Measurements from ENCODE around the gene FECH. TPM values are rescaled to one million over a fixed set of nuclear protein-coding genes. Genes with fewer than 3 reads are reported as not detected.

FECH gene
- total RNA-seq, 2 donors from 2014 or later: 15.0 to 26.2 TPM

DNA sequence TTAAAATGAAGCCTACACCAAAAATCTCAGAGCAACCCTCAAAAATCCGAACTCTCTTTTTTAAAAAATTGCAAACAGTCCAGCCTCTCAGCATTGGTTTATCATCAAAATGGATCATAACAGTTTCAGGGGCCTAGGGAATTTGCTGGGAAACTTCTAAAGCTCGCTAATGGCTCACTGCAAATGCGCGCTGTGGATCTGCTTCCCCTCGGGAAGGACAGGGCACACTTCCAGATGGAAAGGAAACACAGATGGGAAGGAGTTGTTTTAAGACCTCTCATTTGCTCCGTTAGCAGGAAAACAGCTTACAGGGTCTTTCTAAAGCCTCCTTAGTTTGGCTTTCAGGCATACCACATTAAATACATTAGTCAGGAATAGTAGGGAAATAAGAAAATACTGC lies 27.2 kb downstream of the FECH start:
- Mint-ChIP-seq H3K27ac (no peak overlapping the region), H3K9me3 (no peaks in the 10 kb centered on the region), H3K4me1 (no peaks in the 10 kb centered on the region), H3K4me3 (no peak overlapping the region), H3K36me3 (ENCODE audit: low read depth) (peaks cover 57% of the 10 kb centered on the region), H3K27me3 (no peaks in the 10 kb centered on the region)
- ATAC-seq (replicated peaks): no peak

DNA sequence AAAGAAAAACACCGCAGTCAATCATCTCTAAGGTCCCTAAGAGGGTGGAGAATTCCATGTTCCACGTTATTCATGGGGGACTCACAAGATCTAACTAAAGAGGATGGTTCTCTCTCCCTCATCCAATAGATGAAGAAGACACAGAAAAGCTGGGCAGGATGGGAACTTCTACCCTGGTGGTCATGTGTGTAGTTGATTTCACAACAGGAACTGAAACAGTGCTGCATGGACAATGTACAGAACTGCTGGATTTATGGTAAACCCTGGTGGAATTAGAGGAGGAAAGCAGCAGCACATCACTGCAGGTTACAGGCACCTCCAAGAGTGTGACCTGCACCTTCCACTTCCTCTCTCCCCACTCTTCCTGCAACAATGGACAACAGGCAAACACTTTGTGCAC lies 31.4 kb downstream of the FECH start:
- Mint-ChIP-seq H3K4me3 (no peak overlapping the region), H3K4me1 (no peaks in the 10 kb centered on the region), H3K27ac (no peak overlapping the region), H3K9me3 (no peaks in the 10 kb centered on the region), H3K36me3 (ENCODE audit: low read depth) (peaks cover 74% of the 10 kb centered on the region), H3K27me3 (no peaks in the 10 kb centered on the region)
- ATAC-seq (replicated peaks): no peak

DNA sequence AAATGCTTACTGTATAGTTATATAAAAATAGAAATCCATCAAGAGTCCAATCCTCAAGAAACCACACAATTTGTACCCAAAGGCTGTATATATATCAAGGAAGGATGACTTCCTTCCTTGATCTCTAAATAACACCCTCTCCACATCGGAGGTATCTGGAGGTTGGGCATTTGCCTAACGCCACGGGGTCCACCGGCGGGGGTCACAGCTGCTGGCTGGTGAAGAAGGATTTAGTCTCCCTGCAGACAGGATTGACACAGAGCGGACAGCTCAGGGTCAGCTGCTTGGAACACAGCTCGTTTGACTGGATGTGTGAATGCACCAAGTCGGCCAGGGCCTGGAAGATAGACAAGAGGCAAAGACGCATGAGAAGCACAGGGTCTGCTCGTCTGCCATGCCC lies 36.0 kb downstream of the FECH start:
- no peaks in the 10 kb centered on the region for H3K9me3 Mint-ChIP-seq
- ATAC-seq (replicated peaks): no peak
- no peak overlapping the region for H3K27ac Mint-ChIP-seq
- H3K36me3 Mint-ChIP-seq (ENCODE audit: low read depth): peaks cover 34% of the 10 kb centered on the region
- H3K27me3 Mint-ChIP-seq: no peaks in the 10 kb centered on the region
- H3K4me3 Mint-ChIP-seq: no peak overlapping the region
- no peaks in the 10 kb centered on the region for H3K4me1 Mint-ChIP-seq

DNA sequence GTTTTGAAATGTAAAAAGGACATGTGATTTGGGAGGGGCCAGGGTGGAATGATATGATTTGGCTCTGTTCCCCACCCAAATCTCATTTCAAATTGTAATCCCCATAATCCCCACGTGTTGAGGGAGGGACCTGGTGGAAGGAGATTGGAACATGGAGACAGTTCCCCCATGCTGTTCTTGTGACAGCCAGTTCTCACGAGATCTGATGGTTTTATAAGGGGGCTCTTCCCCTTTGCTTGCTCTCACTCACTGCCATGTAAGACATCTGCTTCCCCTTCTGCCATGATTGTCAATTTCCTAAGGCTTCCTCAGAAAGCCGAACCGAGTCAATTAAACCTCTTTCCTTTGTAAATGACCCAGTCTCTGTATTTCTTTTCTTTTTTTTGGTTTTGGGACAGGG lies 39.2 kb downstream of the FECH start:
- ATAC-seq (replicated peaks): no peak
- no peaks in the 10 kb centered on the region for H3K4me1 Mint-ChIP-seq
- peaks cover 17% of the 10 kb centered on the region for H3K36me3 Mint-ChIP-seq (ENCODE audit: low read depth)
- no peak overlapping the region for H3K4me3 Mint-ChIP-seq
- no peak overlapping the region for H3K27ac Mint-ChIP-seq
- H3K9me3 Mint-ChIP-seq: no peaks in the 10 kb centered on the region
- no peaks in the 10 kb centered on the region for H3K27me3 Mint-ChIP-seq

DNA sequence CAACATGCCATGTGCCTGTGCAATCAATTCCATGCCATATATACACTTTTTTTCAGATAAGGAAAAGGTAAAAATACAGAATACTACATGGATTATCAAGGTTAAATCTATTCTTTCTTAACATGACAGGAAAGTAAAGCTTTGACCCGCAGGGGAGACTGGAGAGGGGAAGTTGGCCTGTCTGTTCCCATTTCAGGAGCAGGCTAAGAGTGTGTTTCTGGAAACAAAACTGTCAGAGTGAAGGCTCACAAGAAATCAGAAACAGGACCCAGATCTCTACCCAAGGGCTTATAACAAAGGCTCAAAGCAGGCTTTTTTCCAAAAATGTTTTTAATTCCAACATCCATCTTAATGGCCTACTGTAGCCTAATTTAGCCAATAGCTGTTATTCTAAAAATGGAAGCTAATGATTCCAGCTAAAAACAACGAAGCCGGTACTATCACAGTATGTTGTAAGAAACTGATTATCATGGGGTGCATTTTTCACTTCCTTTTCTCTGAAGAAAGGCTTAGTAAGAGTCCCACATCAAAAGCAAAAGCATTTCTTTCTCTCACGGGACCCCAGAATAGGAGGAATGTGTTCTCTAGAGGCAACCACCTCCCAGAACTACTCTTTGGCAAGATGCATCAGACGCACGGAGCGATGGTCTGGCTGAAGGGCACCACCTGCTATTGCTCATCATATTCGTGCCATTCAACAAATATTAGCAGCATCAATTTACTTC lies 41.4 kb downstream of the FECH start:
- H3K4me1 Mint-ChIP-seq: no peaks in the 10 kb centered on the region
- no peak overlapping the region for H3K27ac Mint-ChIP-seq
- H3K4me3 Mint-ChIP-seq: no peak overlapping the region
- H3K36me3 Mint-ChIP-seq (ENCODE audit: low read depth): peaks cover 2% of the 10 kb centered on the region
- H3K9me3 Mint-ChIP-seq: no peaks in the 10 kb centered on the region
- ATAC-seq (replicated peaks): no peak
- no peaks in the 10 kb centered on the region for H3K27me3 Mint-ChIP-seq

DNA sequence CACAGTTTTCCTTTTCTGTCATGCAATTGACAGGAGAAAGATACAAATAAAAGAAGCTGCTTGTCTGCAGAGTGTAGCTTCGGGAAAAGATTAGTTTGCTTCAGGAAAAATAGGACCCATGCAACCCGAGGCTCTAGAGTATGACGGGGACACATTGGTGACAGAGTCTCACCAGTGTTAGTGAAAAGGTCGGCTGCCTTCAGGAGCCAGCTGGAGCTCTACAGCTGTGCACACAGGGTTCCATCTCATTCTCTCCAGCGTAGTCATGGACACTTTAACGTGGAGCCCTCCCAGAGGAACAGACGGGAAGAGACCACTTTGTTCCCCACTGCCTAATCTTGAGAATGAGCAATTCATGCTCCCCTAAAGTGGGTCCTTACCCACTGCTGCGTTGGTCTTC lies 42.9 kb downstream of the FECH start:
- Mint-ChIP-seq H3K36me3 (ENCODE audit: low read depth) (no peaks in the 10 kb centered on the region), H3K27ac (no peak overlapping the region), H3K4me1 (no peaks in the 10 kb centered on the region), H3K4me3 (no peak overlapping the region), H3K9me3 (no peaks in the 10 kb centered on the region), H3K27me3 (no peaks in the 10 kb centered on the region)
- ATAC-seq (replicated peaks): no peak

DNA sequence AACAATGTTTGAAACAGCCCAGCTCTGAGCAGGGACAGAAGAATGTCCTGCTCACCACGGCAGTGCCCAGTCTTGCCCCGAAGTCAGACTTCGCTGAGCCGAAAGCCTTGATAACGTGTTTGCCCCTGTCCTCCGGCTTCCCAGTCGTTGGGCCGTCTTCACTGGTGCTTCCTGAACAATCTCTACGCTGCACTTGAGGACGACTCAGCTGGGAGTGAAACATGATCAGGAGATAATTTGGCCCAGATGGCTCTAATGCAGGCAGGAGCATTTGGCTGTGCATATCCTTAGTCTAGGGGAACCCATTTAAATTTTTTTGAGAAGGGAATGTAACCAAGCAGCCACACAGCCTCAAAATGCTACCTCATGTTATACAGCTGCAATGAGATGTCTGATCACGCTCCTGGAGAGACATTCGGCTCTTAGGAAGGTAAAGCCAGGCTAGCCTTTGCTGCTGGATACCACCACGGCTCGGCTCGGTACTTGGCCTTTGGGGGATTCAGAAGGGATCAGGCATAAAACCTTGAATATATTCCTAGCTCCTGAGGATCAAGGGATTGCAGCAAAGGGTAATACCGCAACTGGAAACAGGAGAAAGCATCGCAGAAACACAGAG lies 43.6 kb downstream of the FECH start:
- Mint-ChIP-seq H3K9me3 (no peaks in the 10 kb centered on the region), H3K27ac (no peak overlapping the region), H3K27me3 (no peaks in the 10 kb centered on the region), H3K4me1 (no peaks in the 10 kb centered on the region), H3K36me3 (ENCODE audit: low read depth) (no peaks in the 10 kb centered on the region), H3K4me3 (no peak overlapping the region)
- ATAC-seq (replicated peaks): no peak

DNA sequence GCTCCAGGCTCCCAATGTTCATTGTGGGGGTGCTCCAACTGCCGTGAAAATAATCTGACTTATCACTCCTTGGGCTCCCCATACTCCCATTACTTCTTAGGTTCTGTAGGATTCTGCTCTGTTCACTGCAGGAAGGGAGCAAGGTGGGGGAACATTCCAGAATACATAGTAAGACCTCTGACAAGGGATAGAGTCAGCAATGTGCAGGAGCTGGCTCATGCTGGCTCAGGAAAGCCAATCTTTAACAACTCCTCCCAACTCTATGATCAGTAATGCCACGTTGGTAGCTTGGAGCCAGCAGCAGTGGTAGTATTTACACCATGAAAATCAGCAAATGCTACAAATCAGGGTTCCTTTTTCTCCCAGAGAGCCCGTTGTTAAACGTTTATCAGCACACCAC lies 44.4 kb downstream of the FECH start:
- H3K36me3 Mint-ChIP-seq (ENCODE audit: low read depth): no peaks in the 10 kb centered on the region
- no peak overlapping the region for H3K27ac Mint-ChIP-seq
- ATAC-seq (replicated peaks): no peak
- no peak overlapping the region for H3K4me3 Mint-ChIP-seq
- no peaks in the 10 kb centered on the region for H3K27me3 Mint-ChIP-seq
- H3K4me1 Mint-ChIP-seq: no peaks in the 10 kb centered on the region
- H3K9me3 Mint-ChIP-seq: no peaks in the 10 kb centered on the region

DNA sequence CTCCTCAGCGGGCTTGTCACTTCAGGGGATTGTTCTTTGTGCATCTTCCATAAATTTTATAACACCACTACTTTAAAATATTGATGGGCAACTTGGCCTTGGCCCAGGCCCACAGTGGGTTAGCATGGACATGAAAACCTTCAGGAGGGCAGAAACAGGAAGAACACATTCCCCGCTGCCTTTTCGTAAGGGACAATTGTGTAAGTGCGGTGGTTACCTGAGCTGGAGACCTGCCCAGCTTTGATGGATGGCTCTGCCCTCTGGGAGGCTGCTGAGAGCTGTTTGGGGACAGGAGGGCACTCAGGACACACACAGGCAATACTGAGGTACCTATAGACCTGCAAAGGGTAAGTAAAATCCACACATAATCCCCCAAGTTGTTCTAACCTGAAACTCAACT lies 46.8 kb downstream of the FECH start:
- no peak for ATAC-seq (replicated peaks)
- Mint-ChIP-seq H3K27ac (no peak overlapping the region), H3K4me3 (no peak overlapping the region), H3K9me3 (no peaks in the 10 kb centered on the region), H3K36me3 (ENCODE audit: low read depth) (no peaks in the 10 kb centered on the region), H3K4me1 (no peaks in the 10 kb centered on the region), H3K27me3 (no peaks in the 10 kb centered on the region)

DNA sequence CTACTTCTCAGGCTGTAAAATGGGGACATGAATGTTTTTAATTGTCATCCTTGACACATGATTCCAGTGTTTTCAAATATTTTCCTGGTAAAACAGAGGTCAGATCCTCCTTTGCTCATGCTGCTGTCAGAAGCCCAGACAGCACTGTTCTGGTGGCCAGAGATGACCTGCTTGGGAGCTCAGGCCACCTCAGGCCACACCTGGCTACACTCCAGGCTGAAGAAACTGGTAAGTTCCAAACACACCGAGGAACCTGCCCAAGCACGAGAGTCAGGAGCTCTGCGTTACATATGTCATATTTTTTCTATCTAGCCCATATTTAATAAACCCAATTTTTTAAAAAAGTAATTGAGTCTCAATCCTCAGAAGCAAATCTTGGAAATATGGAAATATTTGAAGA lies 47.9 kb downstream of the FECH start:
- Mint-ChIP-seq H3K36me3 (ENCODE audit: low read depth) (no peaks in the 10 kb centered on the region), H3K27ac (no peak overlapping the region), H3K4me1 (no peaks in the 10 kb centered on the region), H3K4me3 (no peak overlapping the region), H3K9me3 (no peaks in the 10 kb centered on the region), H3K27me3 (no peaks in the 10 kb centered on the region)
- no peak for ATAC-seq (replicated peaks)

DNA sequence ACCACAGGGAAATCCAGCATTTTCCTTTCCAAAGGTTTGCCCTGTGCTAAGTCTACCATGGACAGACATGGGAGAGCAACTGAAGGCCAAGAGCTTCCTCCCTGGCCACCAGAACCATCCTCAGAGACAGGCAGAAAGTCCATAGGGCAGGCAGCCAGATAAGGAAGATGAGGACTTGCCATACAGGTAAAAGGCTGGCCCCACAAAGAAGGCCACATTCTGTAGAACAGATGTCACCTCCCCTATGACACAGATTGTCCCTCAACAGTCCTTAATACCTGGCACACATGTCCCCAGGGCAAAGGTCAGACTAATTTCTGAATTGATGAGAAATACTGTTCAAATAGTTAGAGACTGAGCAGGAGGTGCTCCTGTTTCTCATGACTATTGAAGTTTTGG lies 52.0 kb downstream of the FECH start:
- Mint-ChIP-seq H3K4me1 (no peaks in the 10 kb centered on the region), H3K27ac (no peak overlapping the region), H3K4me3 (no peak overlapping the region), H3K27me3 (peaks cover 3% of the 10 kb centered on the region), H3K9me3 (no peaks in the 10 kb centered on the region), H3K36me3 (ENCODE audit: low read depth) (no peaks in the 10 kb centered on the region)
- ATAC-seq (replicated peaks): no peak

DNA sequence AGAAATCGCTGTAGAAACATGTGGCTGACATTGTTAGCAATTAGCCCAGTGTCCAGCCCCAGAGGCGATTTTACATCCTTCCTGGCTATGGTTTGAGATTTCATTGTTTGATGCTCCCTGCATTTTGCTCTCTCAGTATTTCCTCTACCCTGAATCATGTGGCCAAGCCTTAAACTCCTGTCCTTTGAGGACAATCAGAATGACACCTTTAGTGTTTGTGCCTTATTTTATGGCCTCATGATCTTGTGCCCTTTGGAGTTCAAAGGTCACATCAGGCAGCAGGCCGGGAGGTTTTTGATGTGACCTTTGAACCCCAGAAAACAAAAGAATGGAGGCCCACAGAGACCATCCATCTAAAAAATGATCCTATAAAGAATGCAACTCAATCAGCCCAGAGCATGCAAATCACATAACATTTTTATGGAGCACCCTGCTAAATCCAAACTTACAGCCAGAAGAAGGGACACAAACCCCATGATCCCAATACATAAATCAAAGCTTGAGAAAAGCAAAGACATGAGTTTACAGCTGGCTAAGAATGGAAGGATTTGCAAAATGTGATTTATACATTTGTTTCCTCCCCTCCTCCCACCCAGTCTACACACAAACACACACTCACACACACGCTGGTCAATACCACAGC lies 52.5 kb downstream of the FECH start:
- H3K4me3 Mint-ChIP-seq: no peak overlapping the region
- ATAC-seq (replicated peaks): no peak
- no peaks in the 10 kb centered on the region for H3K4me1 Mint-ChIP-seq
- no peaks in the 10 kb centered on the region for H3K36me3 Mint-ChIP-seq (ENCODE audit: low read depth)
- no peaks in the 10 kb centered on the region for H3K9me3 Mint-ChIP-seq
- H3K27ac Mint-ChIP-seq: no peak overlapping the region
- peaks cover 3% of the 10 kb centered on the region for H3K27me3 Mint-ChIP-seq

DNA sequence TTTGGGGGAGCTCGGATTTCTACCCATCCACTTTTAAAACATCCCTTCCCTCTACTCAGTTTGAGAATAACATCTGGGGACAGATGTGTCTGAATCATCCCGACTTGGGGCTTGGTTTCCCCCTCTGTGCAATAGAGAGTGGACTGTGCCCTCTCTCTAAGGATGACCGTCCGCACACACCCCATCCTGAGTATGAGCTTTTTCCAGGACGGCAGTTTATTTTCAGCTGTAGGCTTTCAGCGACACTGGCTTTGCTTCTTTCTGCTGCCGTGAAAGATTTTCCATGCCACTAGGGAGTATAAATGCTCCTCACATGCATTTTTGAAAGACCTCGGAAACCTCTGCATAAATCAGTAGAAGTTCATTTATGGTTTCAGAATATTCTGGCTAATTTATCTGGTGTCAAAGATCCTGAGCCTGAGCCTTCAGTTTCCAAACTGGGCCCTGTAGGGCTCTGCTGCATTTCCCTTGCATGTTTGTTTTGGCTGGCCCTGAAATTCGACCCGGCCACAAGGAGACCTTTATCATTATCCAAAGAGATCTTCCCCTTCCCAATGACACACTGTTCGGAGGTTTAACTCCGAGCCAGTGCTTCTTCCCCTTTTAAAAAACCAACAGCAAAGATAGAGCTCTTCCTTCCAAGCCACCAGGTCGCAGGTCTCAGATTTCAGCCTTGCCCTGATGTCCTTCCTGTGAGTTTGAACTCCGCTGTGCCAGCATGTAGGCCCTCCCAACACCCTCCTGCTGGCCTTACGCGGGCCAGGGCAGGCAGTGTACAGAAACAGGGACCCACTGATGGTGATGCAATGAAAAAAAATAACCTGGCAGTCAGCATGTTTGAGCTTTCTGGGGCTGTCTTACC lies 53.3 kb downstream of the FECH start:
- no peaks in the 10 kb centered on the region for H3K4me1 Mint-ChIP-seq
- no peak overlapping the region for H3K4me3 Mint-ChIP-seq
- no peaks in the 10 kb centered on the region for H3K36me3 Mint-ChIP-seq (ENCODE audit: low read depth)
- no peak for ATAC-seq (replicated peaks)
- H3K27ac Mint-ChIP-seq: no peak overlapping the region
- peaks cover 3% of the 10 kb centered on the region for H3K27me3 Mint-ChIP-seq
- no peaks in the 10 kb centered on the region for H3K9me3 Mint-ChIP-seq

DNA sequence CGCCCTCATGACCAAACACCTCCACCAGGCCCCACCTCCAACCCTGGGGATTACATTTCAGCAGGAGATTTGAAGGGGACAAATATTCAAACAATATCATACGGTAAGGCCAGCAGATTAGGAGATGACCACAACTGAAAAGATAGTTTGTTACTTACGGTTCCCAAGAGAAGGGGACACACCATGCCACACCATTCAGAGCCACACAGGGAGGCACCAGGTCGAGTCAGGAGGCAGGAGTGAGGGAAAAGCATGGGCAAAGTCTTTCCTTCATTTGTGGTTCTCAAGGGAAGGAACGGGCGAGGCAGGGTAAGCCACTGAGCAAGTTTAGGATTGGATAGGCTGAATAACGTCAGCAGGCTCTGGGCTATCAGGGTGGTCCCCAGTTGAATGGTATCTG lies 57.4 kb downstream of the FECH start:
- no peak for ATAC-seq (replicated peaks)
- H3K4me3 Mint-ChIP-seq: no peak overlapping the region
- H3K27me3 Mint-ChIP-seq: peaks cover 7% of the 10 kb centered on the region
- no peaks in the 10 kb centered on the region for H3K4me1 Mint-ChIP-seq
- no peaks in the 10 kb centered on the region for H3K36me3 Mint-ChIP-seq (ENCODE audit: low read depth)
- no peak overlapping the region for H3K27ac Mint-ChIP-seq
- H3K9me3 Mint-ChIP-seq: no peaks in the 10 kb centered on the region
